Embryonic facial prominence (tissue), 1 donor: ENCODE results near the gene ADCY9.
"Not testable (repeated sequence)": the region's sequence is repeated elsewhere in the genome, so short reads cannot be mapped to it uniquely, and the experiment has no call there.

Experiments
- DNase-seq: peaks from one replicate; pipeline ENCODE4 v3.0.0-alpha.2; 2016; ENCODE audit errors: extremely low spot score

Gene ADCY9

GRCh38 chr16:3977376-3977775 lies 138.9 kb downstream of the ADCY9 start:
- DNase-seq, result no peak

DNA sequence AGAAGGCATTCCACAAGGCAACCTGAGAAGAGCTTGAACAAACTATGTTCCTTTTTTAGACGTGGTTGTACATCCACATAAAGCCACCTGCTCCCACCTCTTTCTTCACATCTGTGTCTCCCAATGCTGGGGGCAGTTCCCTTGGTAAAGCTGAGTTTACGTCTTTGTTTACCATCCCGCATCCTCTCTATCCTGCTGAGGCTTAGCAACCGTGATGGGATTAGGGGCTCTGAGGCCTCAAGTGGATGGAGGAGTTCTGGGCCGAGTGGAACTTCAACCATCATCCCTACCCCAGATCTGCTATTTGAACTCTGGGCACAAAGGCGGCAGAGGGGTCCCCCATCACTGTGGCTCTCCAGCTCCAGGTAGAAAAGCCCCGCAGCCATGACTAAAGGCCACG lies 141.5 kb downstream of the ADCY9 start:
- DNase-seq, result no peak

DNA sequence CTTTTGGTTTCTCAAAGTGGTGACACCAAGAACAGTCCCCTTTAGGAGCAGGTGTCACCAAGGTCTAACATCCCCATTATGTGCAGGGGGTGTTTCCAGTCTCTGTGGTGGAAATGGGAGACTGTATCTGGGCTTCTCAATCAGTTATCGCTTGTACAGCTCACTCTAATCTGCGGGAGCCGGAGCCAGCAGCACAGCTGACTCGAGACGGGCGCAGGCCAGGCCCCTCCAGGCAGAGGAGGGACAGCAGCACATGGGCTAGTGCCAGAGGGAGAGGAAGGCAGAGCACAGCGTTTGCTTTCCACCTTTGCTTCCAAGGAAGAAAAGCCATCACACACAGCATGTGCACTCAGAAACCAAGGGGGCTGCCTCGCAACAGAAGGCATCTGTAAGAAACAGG lies 144.5 kb downstream of the ADCY9 start:
- no peak for DNase-seq

DNA sequence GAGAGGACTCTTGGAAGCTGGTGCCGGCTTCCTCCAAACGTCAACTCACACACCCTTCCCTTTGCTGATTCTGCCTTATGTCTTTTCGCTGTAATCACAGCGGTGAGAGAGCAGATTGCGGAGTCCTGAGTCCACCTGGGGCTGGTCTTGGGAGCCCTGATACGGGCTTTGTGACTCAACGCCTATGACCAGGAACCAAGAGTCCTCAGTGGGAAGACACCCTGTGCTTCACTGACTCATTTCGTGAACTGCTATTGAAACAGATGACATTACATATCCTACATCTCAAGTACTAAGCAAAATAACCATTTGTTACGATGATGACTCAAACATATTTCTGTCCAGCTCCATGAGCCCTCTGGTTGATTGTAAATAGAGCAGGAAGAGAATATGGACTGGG lies 145.0 kb downstream of the ADCY9 start:
- no peak for DNase-seq

GRCh38 chr16:3968551-3968950 lies 147.7 kb downstream of the ADCY9 start:
- DNase-seq, result no peak

- DNase-seq, result no peak
Measured at GRCh38 chr16:3966681-3967080, 149.6 kb downstream of the ADCY9 start.

DNA sequence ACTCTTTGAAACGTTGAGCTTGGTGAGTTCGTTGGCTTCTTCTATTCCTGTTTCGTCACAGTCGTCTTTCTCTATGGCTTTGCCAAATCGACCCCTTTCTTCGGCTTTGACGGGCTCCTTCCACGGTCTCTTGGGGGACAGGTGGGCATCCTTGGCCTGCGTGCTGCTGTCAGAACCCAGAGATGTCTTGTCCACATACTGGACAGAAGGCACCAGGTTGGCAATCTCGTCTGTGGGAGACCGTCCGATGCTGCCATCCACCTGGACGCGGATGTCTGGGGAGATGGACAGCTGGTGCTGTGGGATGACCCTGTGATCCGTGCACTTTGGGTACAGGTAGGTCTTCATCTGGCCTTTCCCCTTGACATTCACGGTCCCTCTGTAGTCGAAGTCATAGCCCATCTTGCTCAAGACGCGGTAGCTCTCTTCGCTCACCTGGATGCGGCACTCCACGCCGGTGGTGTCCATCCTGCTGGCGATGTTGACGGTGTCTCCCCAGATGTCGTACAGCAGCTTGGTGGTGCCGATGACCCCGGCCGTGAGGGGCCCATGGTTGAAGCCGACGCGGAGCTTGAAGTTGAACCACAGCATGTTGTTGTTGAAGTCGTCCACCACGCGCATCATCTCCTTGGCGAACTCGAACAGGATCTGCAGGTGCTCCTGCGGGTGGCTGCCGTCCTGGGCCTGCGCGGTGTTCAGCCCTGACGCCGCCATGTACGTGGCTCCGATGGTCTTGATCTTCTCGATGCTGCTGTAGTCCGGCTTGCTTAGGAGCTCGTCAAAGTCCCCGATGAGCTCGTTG lies 150.3 kb downstream of the ADCY9 start:
- no peak for DNase-seq

- DNase-seq, result no peak
Measured at GRCh38 chr16:3965306-3965705, 150.9 kb downstream of the ADCY9 start.

GRCh38 chr16:3964686-3965290 lies 151.5 kb downstream of the ADCY9 start:
- DNase-seq, result no peak

- DNase-seq, result no peak
Measured at GRCh38 chr16:3963886-3964685, 152.2 kb downstream of the ADCY9 start.

DNA sequence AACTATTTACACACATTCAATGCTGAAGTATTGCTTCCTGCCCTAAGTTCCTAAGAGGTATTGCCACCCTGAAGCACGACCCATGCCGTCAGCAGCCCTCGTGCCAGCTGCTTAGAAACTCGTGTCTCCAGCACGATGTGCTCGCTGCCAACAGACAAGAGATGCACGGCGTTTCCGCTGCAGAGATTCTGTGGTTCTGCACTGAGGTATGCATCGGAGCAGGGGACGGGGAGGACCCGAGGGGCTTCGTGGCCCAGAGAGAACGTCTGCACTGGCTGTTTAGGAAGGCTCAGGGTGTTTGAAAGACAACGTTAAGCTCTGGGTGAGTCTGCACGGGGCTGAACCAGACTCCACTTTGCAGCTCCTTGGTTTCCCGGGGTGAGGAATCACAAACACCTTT lies 153.0 kb downstream of the ADCY9 start:
- DNase-seq, result no peak

GRCh38 chr16:3961449-3961849 lies 154.8 kb downstream of the ADCY9 start:
- no peak for DNase-seq

DNA sequence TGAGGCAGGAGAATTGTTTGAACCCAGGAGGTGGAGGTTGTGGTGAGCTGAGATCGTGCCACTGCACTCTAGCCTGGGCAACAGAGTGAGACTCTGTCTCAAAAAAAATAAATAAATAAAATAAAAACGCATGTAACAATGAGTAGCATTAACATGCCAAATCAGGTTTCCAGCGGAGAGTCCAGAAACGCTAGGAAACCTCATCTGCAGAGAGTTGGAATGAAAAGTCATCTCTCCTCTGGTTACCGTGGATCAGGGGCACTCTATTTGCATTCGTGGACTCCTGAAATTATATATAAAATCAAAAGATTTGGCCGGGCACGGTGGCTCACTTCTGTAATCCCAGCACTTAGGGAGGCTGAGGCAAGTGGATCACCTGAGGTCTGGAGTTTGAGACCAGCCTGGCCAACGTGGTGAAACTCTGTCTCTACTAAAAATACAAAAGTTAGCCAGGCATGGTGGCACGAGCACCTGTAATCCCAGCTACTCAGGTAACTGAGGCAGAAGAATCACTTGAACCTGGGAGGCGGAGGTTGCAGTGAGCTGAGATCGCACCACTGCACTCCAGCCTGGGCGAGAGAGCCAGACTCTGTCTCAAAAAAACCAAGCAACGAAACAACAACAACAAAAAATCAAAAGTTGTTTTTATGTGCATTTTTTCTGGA lies 156.2 kb downstream of the ADCY9 start:
- not testable (repeated sequence) for DNase-seq

DNA sequence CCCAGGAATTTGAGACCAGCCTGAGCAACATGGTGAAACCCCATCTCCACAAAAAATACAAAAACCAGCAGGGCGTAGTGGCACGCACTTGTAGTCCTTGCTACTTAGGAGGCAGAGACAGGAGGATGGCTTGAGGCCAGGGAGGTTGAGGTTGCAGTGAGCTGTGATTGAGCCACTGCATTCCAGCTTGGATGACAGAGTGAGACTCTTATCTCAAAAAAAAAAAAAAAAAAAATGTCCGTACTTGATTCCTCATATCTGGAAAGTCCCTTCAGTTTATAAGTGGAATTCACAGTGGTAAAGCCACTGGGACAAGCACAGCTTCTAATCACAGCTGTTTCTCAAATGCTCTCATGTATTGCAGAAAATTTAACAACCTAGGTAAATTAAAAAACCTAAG lies 157.1 kb downstream of the ADCY9 start:
- DNase-seq, result no peak

DNA sequence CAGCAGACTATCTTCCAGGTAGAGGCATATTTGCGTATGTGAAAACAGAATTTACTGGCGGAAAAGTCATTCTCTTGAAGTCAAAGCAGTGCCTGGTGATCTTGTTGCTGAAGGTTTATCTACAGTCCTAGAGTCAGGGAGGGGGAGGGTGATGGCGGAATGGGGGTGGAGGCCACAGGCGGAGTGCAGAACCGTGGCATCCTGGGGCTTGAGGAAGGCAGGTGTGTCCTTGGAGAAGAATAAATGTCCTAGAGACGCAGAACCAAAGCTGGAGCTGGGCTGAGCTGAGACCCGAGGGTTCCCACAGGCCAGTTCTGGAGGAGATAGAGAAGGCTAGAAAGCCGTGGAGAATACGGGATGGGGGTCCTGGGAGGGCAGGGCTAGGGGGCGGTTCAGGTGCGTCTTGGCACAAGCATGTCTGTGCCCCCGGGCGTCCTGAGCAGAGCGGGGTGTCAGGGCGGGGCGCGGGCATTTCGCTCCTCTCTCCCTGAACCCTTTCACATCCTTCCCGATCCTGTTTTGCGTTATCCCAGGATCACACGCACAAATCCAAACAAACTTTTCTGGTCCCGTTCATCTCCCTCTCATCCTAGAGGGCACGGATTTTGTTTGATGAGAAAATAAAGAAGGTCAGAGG lies 158.8 kb downstream of the ADCY9 start:
- no peak for DNase-seq

GRCh38 chr16:3954411-3954921 lies 161.8 kb downstream of the ADCY9 start:
- DNase-seq, result peak; percentile 25

DNA sequence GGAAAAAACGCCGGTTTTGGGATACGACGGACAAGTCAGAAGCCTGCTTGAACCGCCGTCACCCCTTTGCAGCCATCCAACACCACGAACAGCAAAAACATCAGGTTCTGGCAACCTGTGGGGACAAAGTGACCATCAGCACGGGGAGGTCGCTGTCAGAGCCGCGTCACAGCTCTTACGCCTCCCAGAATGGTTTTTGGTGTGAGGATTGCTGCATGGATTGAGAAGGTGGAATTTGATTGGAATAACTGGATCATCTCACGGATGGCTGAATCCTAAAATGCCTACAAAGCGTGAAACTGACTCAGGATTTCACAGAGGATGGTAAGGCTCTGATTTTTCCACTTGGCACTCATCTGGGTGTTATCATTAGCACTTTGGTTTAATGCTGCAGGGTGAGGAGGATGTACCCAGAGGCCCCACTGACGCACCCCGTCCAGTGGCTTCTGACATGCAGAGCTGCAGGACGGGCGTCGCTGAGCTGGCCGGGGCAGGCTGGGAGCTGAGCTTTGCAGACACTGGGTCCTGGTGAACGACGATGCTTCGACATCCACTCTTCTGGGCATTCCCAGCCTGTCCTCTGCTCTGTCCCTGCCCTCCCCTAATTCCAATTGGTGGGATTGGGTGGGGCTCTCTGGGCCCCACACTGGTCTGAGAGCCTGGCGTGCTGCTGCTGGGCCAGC lies 162.4 kb downstream of the ADCY9 start:
- no peak for DNase-seq

DNA sequence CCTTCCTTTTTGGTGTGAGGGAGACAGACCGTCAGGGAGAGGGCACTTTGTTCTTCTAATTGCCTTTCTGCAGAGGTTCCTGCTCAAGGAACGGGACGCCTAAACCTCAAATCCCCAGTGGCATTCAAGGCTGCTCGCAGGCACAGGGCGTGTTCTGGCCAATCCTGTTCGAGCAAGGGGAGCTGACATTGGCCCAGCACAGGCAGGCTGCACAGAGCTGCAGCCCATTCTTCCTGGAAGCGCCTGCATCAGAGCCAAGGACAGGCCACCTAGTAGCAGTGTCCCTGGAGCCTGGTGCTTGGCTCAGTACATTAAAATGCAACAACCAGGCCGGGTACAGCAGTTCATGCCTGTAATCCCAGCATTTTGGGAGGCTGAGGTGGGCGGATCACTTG lies 163.5 kb downstream of the ADCY9 start:
- DNase-seq, result no peak

DNA sequence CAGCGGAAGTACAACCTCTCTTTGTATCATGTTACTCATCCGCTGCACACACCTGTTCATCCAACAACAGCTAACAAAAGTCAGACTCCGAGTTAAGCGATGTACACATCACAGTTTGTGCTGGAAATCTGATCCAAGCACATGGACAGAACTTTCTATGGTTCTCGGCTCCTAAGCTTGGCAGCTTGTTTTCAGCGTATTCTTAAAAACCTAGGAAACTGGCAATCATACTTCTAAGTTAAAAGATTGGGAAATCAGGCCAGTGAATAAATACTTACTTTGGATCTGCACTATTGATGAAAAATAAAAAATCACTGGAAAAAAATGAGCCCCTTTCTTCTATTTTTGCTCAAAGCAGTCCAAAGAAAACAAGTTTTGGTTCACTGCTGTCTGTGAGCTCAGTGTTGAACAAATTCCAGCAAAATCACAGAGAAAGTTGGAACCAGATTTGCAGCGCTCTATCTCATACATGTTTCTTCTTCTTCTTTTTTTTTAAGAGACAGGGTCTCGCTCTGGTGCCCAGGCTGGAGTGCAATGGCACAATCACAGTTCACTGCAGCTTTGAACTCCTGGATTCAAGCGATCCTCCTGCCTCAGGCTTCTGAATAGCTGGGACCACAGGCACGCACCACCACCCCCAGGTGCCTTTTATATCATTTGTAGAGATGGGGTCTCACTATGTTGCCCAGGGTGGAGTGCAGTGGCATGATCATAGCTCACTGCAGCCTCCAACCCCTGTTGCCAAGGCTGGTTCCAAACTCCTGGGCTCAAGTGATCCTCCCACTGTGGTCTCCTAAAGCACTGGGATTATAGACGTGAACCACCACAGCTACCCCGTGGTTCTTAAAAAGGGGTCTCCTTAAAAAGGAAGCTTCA lies 164.1 kb downstream of the ADCY9 start:
- DNase-seq, result peak; percentile 39

GRCh38 chr16:3951380-3951779 lies 164.9 kb downstream of the ADCY9 start:
- DNase-seq, result not testable (repeated sequence)
